T-cell (primary cell): ENCODE results near the gene SOCS6. TPM values are rescaled to one million over a fixed set of nuclear protein-coding genes. Genes with fewer than 3 reads are reported as not detected.
"Not testable (repeated sequence)": the region's sequence is repeated elsewhere in the genome, so short reads cannot be mapped to it uniquely, and the experiment has no call there.

Experiments
- ATAC-seq, 4 experiments: fragments of 200-7000 bp in 3 of 4; fragments of 150-1000 bp in 1 of 4; cut with Tn5 transposase; replicated peaks in 1 of 4; 1 replicate in 3 of 4; 2 replicates in 1 of 4; pipeline ENCODE4 v1.10.0; 2021; ENCODE audit warnings: moderate library complexity in 3 of 4, mild to moderate bottlenecking in 2 of 4, moderate number of reproducible peaks in 1 of 4
- CTCF ChIA-PET, 2 donors: fragments of 300-600 bp; sonication (Branson Sonifier 250); formaldehyde crosslinking; loops; one replicate each; lab custom pipeline; 2022; ENCODE audit warnings: antibody characterized with exemption in 2 of 2; lab: Charles Lee
- POLR2A ChIA-PET, 2 donors: fragments of 300-600 bp; sonication (Branson Sonifier 250); formaldehyde crosslinking; loops; one replicate each; lab custom pipeline; 2022; ENCODE audit warnings: antibody characterized with exemption in 2 of 2; lab: Charles Lee
- DNase-seq, 35 experiments: peaks; one replicate each; pipeline versions ENCODE4 v3.0.0 to v3.0.0-alpha.2; 2013 to 2023
- H3K27ac ChIP-seq: one replicate; pipeline ENCODE4 v1.5.1; 2013; ENCODE audit warnings: low read length
- H3K27me3 ChIP-seq, 2 experiments: replicated peaks in 1 of 2; 1 replicate in 1 of 2; 2 replicates in 1 of 2; pipeline versions ENCODE4 v1.6.1 to v1.7.0; 2013; ENCODE audit warnings: low read length in 1 of 2, mixed read lengths in 1 of 2; ENCODE audit not compliant: control insufficient read depth in 2 of 2, insufficient read depth in 2 of 2; ENCODE audit errors: extremely low read depth in 1 of 2
- H3K36me3 ChIP-seq, 2 donors: 1 replicate in 1 of 2; 2 replicates in 1 of 2; pipeline versions ENCODE4 v1.6.1 to v1.7.0; 2013; ENCODE audit warnings: low read length in 1 of 2; ENCODE audit not compliant: control insufficient read depth in 2 of 2, insufficient read depth in 1 of 2; ENCODE audit errors: extremely low read depth in 1 of 2
- H3K4me1 ChIP-seq, 2 experiments: 1 replicate in 1 of 2; 2 replicates in 1 of 2; pipeline versions ENCODE4 v1.6.1 to v1.7.0; 2013; ENCODE audit warnings: low read length in 2 of 2, mixed read lengths in 1 of 2; ENCODE audit not compliant: insufficient read depth in 2 of 2, control insufficient read depth in 1 of 2; ENCODE audit errors: extremely low read depth in 1 of 2
- H3K4me3 ChIP-seq, 2 donors: 1 replicate in 1 of 2; 2 replicates in 1 of 2; pipeline versions ENCODE4 v1.5.1 to v1.7.0; 2013; ENCODE audit warnings: mild to moderate bottlenecking in 2 of 2, low read length in 1 of 2, moderate library complexity in 1 of 2; ENCODE audit not compliant: control insufficient read depth in 1 of 2; ENCODE audit errors: extremely low read depth in 1 of 2
- H3K9me3 ChIP-seq: 2 replicates; pipeline ENCODE4 v1.7.0; 2013
- H3K27ac Mint-ChIP-seq, 2 donors: one replicate each; pipeline ENCODE4 v1.8.0; 2020 to 2021; ENCODE audit warnings: mild to moderate bottlenecking in 2 of 2, mixed read lengths in 2 of 2
- H3K27me3 Mint-ChIP-seq, 2 donors: one replicate each; pipeline ENCODE4 v1.8.0; 2021 to 2022; ENCODE audit warnings: mixed read lengths in 2 of 2
- H3K36me3 Mint-ChIP-seq: one replicate; pipeline ENCODE4 v1.8.0; 2021; ENCODE audit warnings: mixed read lengths
- H3K4me1 Mint-ChIP-seq, 3 donors: one replicate each; pipeline ENCODE4 v1.8.0; 2020 to 2022; ENCODE audit warnings: mixed read lengths in 3 of 3, mild to moderate bottlenecking in 1 of 3
- H3K4me3 Mint-ChIP-seq, 3 donors: one replicate each; pipeline ENCODE4 v1.8.0; 2020 to 2022; ENCODE audit warnings: mild to moderate bottlenecking in 3 of 3, mixed read lengths in 3 of 3, moderate library complexity in 3 of 3
- H3K9me3 Mint-ChIP-seq, 3 donors: one replicate each; pipeline ENCODE4 v1.8.0; 2020 to 2022; ENCODE audit warnings: mixed read lengths in 3 of 3
- WGBS: methylation state at CpG from one replicate; pipeline ENCODE4 v1.1.5; 2013; ENCODE audit warnings: missing lambda C conversion rate; ENCODE audit not compliant: insufficient coverage; 5-methylcytosine and 5-hydroxymethylcytosine counted together
- total RNA-seq, 35 experiments: library from RNA in 6 of 35; stranded (reverse) in 6 of 35; fragments of 120-200 nt in 1 of 35; gene quantifications; one replicate each; pipeline versions ENCODE4 v1.2.1 to v1.2.4 and lab custom pipeline; 2013 to 2026

Gene SOCS6
- total RNA-seq, 5 donors from 2014 or later (not counting 1 experiment from before 2014, with no cell fraction given), result 0.30 to 2.1 (median 1.3) TPM

DNA sequence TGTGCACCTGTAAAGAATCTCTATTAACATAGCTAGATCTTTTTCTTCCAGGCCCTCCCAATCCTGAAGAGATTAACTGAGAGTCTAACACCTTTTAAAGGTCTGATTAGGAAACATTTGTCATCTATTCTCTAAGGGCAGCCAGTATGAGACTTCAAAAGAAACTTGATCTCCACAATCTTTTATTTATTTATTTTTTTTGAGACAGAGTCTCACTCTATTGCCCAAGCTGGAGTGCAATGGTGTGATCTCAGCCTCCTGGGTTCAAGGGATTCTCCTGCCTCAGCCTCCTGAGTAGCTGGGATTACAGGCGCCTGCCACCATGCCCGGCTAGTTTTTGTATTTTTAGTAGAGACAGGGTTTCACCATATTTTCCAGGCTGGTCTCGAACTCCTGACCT lies 78.5 kb downstream of the SOCS6 start:
- WGBS, result 80% methylated on average over 1 of the region's 3 CpGs
- ATAC-seq, DNase-seq, H3K36me3 Mint-ChIP-seq, POLR2A ChIA-PET, H3K4me3 ChIP-seq, H3K27ac ChIP-seq, H3K36me3 ChIP-seq, H3K27me3 ChIP-seq, H3K27ac Mint-ChIP-seq, H3K9me3 ChIP-seq, H3K4me1 ChIP-seq, H3K4me3 Mint-ChIP-seq, CTCF ChIA-PET, H3K9me3 Mint-ChIP-seq, H3K4me1 Mint-ChIP-seq: not testable (repeated sequence)
- H3K27me3 Mint-ChIP-seq, result peaks cover 8 to 18% of the 10 kb centered on the region in 2 donors

DNA sequence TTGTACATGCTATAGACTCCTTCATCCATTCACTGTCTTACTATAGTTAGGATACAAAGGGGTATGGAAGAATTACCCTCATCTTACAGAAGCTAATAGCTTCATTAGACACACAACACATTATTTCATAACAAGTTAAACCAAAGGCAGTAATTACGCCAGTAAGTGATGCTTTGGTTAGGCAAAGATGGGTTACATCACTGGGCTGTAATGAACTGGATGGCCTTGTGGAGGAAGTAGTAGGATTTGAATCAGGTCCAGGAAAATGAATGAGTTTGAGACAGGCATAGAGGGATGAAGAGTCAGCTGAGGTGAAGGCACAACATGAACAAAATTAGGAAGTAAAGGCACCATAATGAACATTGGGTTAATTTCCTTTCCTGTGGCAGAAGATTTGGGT lies 80.1 kb downstream of the SOCS6 start:
- H3K4me3 ChIP-seq, result no peak overlapping the region
- ATAC-seq (no peak), DNase-seq (no peak)
- Mint-ChIP-seq H3K27me3 (peaks cover 8 to 18% of the 10 kb centered on the region in 2 donors), H3K36me3 (no peaks in the 10 kb centered on the region), H3K9me3 (no peaks in the 10 kb centered on the region), H3K27ac (no peak overlapping the region), H3K4me1 (no peaks in the 10 kb centered on the region), H3K4me3 (no peak overlapping the region)
- no peaks in the 10 kb centered on the region for H3K4me1 ChIP-seq
- WGBS, result 100% methylated on average over 1 of the region's 1 CpG
- H3K9me3 ChIP-seq, result no peaks in the 10 kb centered on the region
- peaks cover 0 to 2% of the 10 kb centered on the region in 2 experiments for H3K27me3 ChIP-seq
- no peaks in the 10 kb centered on the region for H3K36me3 ChIP-seq
- POLR2A ChIA-PET, result no interaction called here
- H3K27ac ChIP-seq, result no peak overlapping the region
- CTCF ChIA-PET, result no interaction called here

DNA sequence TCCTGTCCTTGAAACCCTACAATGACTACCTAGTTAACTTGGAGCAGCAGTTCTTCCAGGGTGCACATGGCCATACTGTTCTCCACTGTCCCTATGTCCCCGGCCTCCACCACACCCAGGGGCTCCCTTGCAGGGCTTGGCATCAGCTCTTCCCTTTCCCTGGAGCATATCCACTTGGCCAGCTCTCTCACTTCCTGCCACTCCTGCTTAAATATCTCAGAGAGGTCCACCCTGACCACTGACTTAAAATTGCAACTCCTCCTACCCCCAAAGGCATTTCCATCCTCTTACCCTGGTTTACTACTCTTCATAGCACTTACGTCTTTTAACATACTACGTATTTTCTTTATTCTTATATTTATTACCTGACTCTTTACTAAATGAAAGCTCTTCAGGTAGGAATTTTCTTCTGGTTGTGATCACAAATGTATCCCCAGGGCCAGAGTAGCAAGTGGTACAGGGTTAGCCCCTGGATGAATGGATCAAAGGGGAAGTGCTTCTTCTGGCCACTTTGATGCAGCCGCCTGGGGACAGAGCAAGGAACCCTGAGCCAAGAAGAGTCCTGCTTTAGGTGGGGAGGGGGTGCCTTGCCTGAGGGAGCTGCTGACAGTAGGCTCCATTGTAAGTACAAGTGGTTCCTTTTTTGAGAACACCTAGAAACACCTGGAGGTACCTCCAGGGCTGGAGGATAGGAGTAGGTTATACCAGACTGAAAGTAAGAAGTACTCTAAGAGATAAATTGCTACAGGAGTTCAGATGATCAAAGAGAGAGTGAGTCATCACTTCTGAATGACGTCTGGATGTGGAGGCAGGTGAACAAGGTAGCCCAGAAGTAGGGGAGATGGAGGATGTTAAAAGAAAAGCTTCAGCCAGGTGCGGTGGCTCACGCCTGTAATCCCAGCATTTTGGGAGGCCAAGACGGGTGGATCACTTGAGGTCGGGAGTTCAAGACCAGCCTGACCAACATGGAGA lies 82.2 kb downstream of the SOCS6 start:
- Histone ChIP-seq H3K27me3 (peaks cover 0 to 2% of the 10 kb centered on the region in 2 experiments), H3K9me3 (no peaks in the 10 kb centered on the region), H3K36me3 (no peaks in the 10 kb centered on the region), H3K27ac (no peak overlapping the region), H3K4me1 (no peaks in the 10 kb centered on the region), H3K4me3 (no peak overlapping the region)
- no peaks in the 10 kb centered on the region for H3K36me3 Mint-ChIP-seq
- POLR2A ChIA-PET, result no interaction called here
- no peaks in the 10 kb centered on the region for H3K9me3 Mint-ChIP-seq
- CTCF ChIA-PET, result interaction anchor here in 1 of 2 donors (0.6 kb wide), 1 partner anchor 118 kb away, joined by 4 read pairs; no protein-coding TSS in a partner anchor
- ATAC-seq, result no peak
- H3K27ac Mint-ChIP-seq, result no peak overlapping the region
- DNase-seq, result no peak
- WGBS, result 62% methylated on average over 3 of the region's 9 CpGs
- peaks cover 8 to 18% of the 10 kb centered on the region in 2 donors for H3K27me3 Mint-ChIP-seq
- H3K4me1 Mint-ChIP-seq, result no peaks in the 10 kb centered on the region
- H3K4me3 Mint-ChIP-seq, result no peak overlapping the region

GRCh38 chr18:70371908-70372307 lies 83.1 kb downstream of the SOCS6 start:
- H3K4me3 ChIP-seq, result no peak overlapping the region
- H3K9me3 Mint-ChIP-seq, result no peaks in the 10 kb centered on the region
- H3K36me3 Mint-ChIP-seq, result no peaks in the 10 kb centered on the region
- ChIA-PET CTCF (no interaction called here), POLR2A (no interaction called here)
- no peaks in the 10 kb centered on the region for H3K9me3 ChIP-seq
- no peaks in the 10 kb centered on the region for H3K36me3 ChIP-seq
- DNase-seq (no peak), ATAC-seq (no peak)
- peaks cover 0 to 2% of the 10 kb centered on the region in 2 experiments for H3K27me3 ChIP-seq
- no peaks in the 10 kb centered on the region for H3K4me1 Mint-ChIP-seq
- H3K27ac Mint-ChIP-seq, result no peak overlapping the region
- H3K27me3 Mint-ChIP-seq, result peaks cover 8 to 11% of the 10 kb centered on the region in 2 donors
- WGBS, result 70% methylated on average over 2 of the region's 2 CpGs
- H3K27ac ChIP-seq, result no peak overlapping the region
- H3K4me3 Mint-ChIP-seq, result no peak overlapping the region
- H3K4me1 ChIP-seq, result no peaks in the 10 kb centered on the region

GRCh38 chr18:70372450-70373041 lies 83.7 kb downstream of the SOCS6 start:
- Histone ChIP-seq H3K4me1 (no peaks in the 10 kb centered on the region), H3K4me3 (no peak overlapping the region), H3K9me3 (no peaks in the 10 kb centered on the region), H3K36me3 (no peaks in the 10 kb centered on the region), H3K27me3 (peaks cover 0 to 2% of the 10 kb centered on the region in 2 experiments), H3K27ac (no peak overlapping the region)
- H3K9me3 Mint-ChIP-seq, result no peaks in the 10 kb centered on the region
- DNase-seq (no peak), ATAC-seq (no peak)
- H3K4me3 Mint-ChIP-seq, result no peak overlapping the region
- no CpG with 5 or more reads among the region's 2 CpGs for WGBS
- POLR2A ChIA-PET, result no interaction called here
- H3K4me1 Mint-ChIP-seq, result no peaks in the 10 kb centered on the region
- CTCF ChIA-PET, result no interaction called here
- H3K27ac Mint-ChIP-seq, result no peak overlapping the region
- no peaks in the 10 kb centered on the region for H3K36me3 Mint-ChIP-seq
- peaks cover 8 to 11% of the 10 kb centered on the region in 2 donors for H3K27me3 Mint-ChIP-seq

- H3K36me3 Mint-ChIP-seq, result no peaks in the 10 kb centered on the region
- no peaks in the 10 kb centered on the region for H3K9me3 ChIP-seq
- no peak overlapping the region for H3K4me3 ChIP-seq
- peaks cover 5 to 7% of the 10 kb centered on the region in 2 donors for H3K27me3 Mint-ChIP-seq
- H3K27ac ChIP-seq, result no peak overlapping the region
- no peaks in the 10 kb centered on the region for H3K4me1 Mint-ChIP-seq
- no peak for ATAC-seq
- H3K4me1 ChIP-seq, result no peaks in the 10 kb centered on the region
- no peak overlapping the region for H3K27ac Mint-ChIP-seq
- POLR2A ChIA-PET, result no interaction called here
- no peaks in the 10 kb centered on the region for H3K27me3 ChIP-seq
- CTCF ChIA-PET, result no interaction called here
- no peaks in the 10 kb centered on the region for H3K9me3 Mint-ChIP-seq
- no peaks in the 10 kb centered on the region for H3K36me3 ChIP-seq
- H3K4me3 Mint-ChIP-seq, result no peak overlapping the region
- 69% methylated on average over 4 of the region's 5 CpGs for WGBS
- no peak for DNase-seq
Observed at GRCh38 chr18:70373042-70373519, 84.2 kb downstream of the SOCS6 start.
